COLO668 (cell line): ENCODE data around the gene ZNF148.
"Not testable (repeated sequence)": the region's sequence is repeated elsewhere in the genome, so short reads cannot be mapped to it uniquely, and the experiment has no call there.

Experiments used
- DNase-seq: peaks from one replicate; lab custom pipeline; 2025; ENCODE audit not compliant: unreplicated experiment; lab: John Stamatoyannopoulos, UW

ZNF148 gene

GRCh38 chr3:125378762-125379161, 3.6 kb upstream of the ZNF148 start:
- DNase-seq = no peak

GRCh38 chr3:125375950-125376679, 990 bp upstream of the ZNF148 start:
- peak; percentile 37 for DNase-seq

GRCh38 chr3:125374501-125374995, 577 bp downstream of the ZNF148 start:
- DNase-seq = peak; percentile 52

- no peak for DNase-seq
Observed at GRCh38 chr3:125367403-125368230, 7.5 kb downstream of the ZNF148 start.

- no peak for DNase-seq
Observed at GRCh38 chr3:125366132-125366531, 9.0 kb downstream of the ZNF148 start.

GRCh38 chr3:125359700-125360099, 15.4 kb downstream of the ZNF148 start:
- peak; percentile 35 for DNase-seq

- DNase-seq = no peak
Observed at GRCh38 chr3:125358923-125359322, 16.2 kb downstream of the ZNF148 start.

GRCh38 chr3:125357837-125358236, 17.3 kb downstream of the ZNF148 start:
- no peak for DNase-seq

GRCh38 chr3:125357032-125357658, 18.0 kb downstream of the ZNF148 start:
- DNase-seq = no peak

- no peak for DNase-seq
Observed at GRCh38 chr3:125356140-125357026, 18.7 kb downstream of the ZNF148 start.

GRCh38 chr3:125353659-125354058, 21.5 kb downstream of the ZNF148 start:
- DNase-seq = no peak

- no peak for DNase-seq
Observed at GRCh38 chr3:125353128-125353527, 22.0 kb downstream of the ZNF148 start.

GRCh38 chr3:125351814-125352456, 23.2 kb downstream of the ZNF148 start:
- no peak for DNase-seq

GRCh38 chr3:125351152-125351551, 24.0 kb downstream of the ZNF148 start:
- DNase-seq = no peak

GRCh38 chr3:125350597-125350996, 24.5 kb downstream of the ZNF148 start:
- DNase-seq = no peak

GRCh38 chr3:125349556-125350165, 25.5 kb downstream of the ZNF148 start:
- no peak for DNase-seq

- DNase-seq = no peak
Observed at GRCh38 chr3:125349055-125349454, 26.1 kb downstream of the ZNF148 start.

- DNase-seq = not testable (repeated sequence)
Observed at GRCh38 chr3:125343367-125343766, 31.8 kb downstream of the ZNF148 start.

GRCh38 chr3:125340121-125340520, 35.0 kb downstream of the ZNF148 start:
- DNase-seq = no peak

GRCh38 chr3:125337506-125337905, 37.6 kb downstream of the ZNF148 start:
- no peak for DNase-seq
